Activated CD8-positive, alpha-beta T cell treated with anti-CD3 and anti-CD28 coated beads, Interleukin-2, amount 10 ng/mL, durations not matched to agents 7 days and 5 days (primary cell): ENCODE results near the gene TOP1. TPM values are rescaled to one million over a fixed set of nuclear protein-coding genes. Genes with fewer than 3 reads are reported as not detected.
"Not testable (repeated sequence)": the region's sequence is repeated elsewhere in the genome, so short reads cannot be mapped to it uniquely, and the experiment has no call there.

Experiments
- ATAC-seq: fragments of 150-1000 bp; cut with Tn5 transposase; one replicate; pipeline ENCODE4 v1.10.0; 2021; ENCODE audit warnings: moderate library complexity
- CTCF ChIA-PET: fragments of 350-600 bp; sonication (Branson Sonifier 250); formaldehyde crosslinking; loops from one replicate; lab custom pipeline; 2021; ENCODE audit warnings: antibody characterized with exemption; lab: Charles Lee
- POLR2A ChIA-PET: fragments of 350-600 bp; sonication (Branson Sonifier 250); formaldehyde crosslinking; loops from one replicate; lab custom pipeline; 2021; ENCODE audit warnings: antibody characterized with exemption; lab: Charles Lee
- DNase-seq: peaks from one replicate; pipeline ENCODE4 v3.0.0-alpha.2; 2020
- H3K27ac Mint-ChIP-seq: one replicate; pipeline ENCODE4 v1.8.0; 2021; ENCODE audit warnings: mild to moderate bottlenecking, mixed read lengths
- H3K27me3 Mint-ChIP-seq: one replicate; pipeline ENCODE4 v1.8.0; 2021; ENCODE audit warnings: low read depth, mixed read lengths
- H3K36me3 Mint-ChIP-seq: one replicate; pipeline ENCODE4 v1.8.0; 2021; ENCODE audit warnings: low read depth, mixed read lengths
- H3K4me1 Mint-ChIP-seq: one replicate; pipeline ENCODE4 v1.8.0; 2021; ENCODE audit warnings: low read depth, mixed read lengths
- H3K4me3 Mint-ChIP-seq: one replicate; pipeline ENCODE4 v1.8.0; 2021; ENCODE audit warnings: mild to moderate bottlenecking, mixed read lengths
- H3K9me3 Mint-ChIP-seq: one replicate; pipeline ENCODE4 v1.8.0; 2022; ENCODE audit warnings: mixed read lengths; ENCODE audit not compliant: insufficient read depth
- total RNA-seq, 2 experiments: library from RNA; stranded (reverse); gene quantifications; one replicate each; pipeline ENCODE4 v1.2.3, GENCODE V29; 2021

Gene TOP1
- total RNA-seq, 2 experiments from 2014 or later = 89.1 to 91.5 TPM

DNA sequence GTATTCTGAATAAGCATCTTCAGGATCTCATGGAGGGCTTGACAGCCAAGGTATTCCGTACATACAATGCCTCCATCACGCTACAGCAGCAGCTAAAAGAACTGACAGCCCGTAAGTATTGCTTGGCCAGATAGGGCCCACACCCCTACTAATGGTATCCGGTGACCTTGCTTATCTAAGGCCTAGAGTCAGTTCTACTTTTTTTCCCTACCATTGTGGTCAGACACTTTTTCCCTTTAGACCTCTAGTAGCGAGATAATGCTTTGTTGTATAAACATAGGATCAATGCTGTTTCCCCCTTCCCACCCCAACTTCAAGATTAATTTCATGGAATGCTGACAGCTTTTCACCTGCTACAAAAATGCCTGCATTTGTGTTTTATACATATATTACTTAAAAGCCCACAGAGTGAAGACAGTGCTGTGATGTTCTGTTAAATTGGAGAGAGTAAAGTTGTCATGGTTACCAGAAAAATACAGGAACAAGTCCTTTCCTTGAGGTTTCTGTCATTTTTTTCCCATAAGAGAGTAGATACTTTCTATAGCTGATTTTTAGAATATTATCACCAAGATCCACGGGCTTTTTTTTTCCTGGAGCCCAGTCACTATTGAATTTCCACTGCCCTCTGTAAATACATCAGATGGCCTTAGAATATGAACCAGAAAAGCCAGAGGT is 87.8 kb downstream of the TOP1 start:
- CTCF ChIA-PET = interaction anchor here (0.8 kb wide), 1 partner anchor 125 kb away, joined by 3 read pairs; no protein-coding TSS in a partner anchor

DNA sequence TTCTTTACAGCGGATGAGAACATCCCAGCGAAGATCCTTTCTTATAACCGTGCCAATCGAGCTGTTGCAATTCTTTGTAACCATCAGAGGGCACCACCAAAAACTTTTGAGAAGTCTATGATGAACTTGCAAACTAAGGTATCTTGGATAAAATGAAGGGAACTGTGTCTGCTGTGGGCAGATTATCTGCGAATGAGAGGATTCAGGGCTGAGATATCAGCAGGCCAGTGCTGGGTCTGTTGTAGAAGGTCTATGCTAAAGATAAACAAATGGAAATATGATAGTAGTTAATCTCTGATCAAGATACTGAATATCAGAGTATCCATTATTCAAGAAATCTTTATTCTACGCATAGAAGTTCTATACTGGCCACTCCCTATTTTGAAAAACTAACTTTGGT is 89.5 kb downstream of the TOP1 start:
- DNase-seq, H3K27ac Mint-ChIP-seq, H3K27me3 Mint-ChIP-seq, POLR2A ChIA-PET, H3K4me3 Mint-ChIP-seq, ATAC-seq, H3K9me3 Mint-ChIP-seq: not testable (repeated sequence)
- Mint-ChIP-seq H3K36me3 (peaks cover 75% of the 10 kb centered on the region), H3K4me1 (peaks cover 16% of the 10 kb centered on the region)
- CTCF ChIA-PET = interaction anchor here (0.6 to 1.3 kb wide), 4 partner anchors 14 to 221 kb away, joined by 3 to 4 read pairs (median 3); no protein-coding TSS in a partner anchor

More for the DNA sequence above, 87.8 kb downstream of the TOP1 start:
- Mint-ChIP-seq H3K27me3 (no peaks in the 10 kb centered on the region), H3K4me3 (no peak overlapping the region), H3K27ac (no peak overlapping the region), H3K9me3 (no peaks in the 10 kb centered on the region), H3K4me1 (peaks cover 12% of the 10 kb centered on the region), H3K36me3 (peaks cover 74% of the 10 kb centered on the region)
- DNase-seq (no peak), ATAC-seq (no peak)
- POLR2A ChIA-PET = no interaction called here

DNA sequence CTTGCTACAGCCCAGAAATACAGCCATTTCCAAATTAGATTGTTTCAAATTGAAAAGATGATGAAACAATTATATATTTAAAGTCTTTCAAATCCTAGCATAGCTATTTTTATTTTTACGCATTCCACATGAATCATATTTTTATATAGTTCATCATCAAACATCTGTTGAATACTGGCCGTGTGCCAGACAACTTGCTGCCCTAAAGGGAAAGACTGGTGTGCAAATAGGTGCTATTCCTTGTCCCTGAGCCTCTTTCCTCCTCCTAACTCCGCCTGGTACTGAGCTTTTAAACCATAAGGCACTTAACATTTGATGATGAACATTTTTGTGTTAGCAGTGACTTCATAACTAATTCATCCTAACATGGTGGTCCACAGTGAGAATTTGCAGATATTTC is 90.0 kb downstream of the TOP1 start:
- no peaks in the 10 kb centered on the region for H3K27me3 Mint-ChIP-seq
- no peak overlapping the region for H3K4me3 Mint-ChIP-seq
- H3K9me3 Mint-ChIP-seq = no peaks in the 10 kb centered on the region
- ATAC-seq (no peak), DNase-seq (no peak)
- ChIA-PET POLR2A (no interaction called here), CTCF (interaction anchor here (0.6 to 1.3 kb wide), 7 partner anchors 15 to 221 kb away, joined by 3 to 5 read pairs (median 3); no protein-coding TSS in a partner anchor)
- H3K4me1 Mint-ChIP-seq = peaks cover 16% of the 10 kb centered on the region
- H3K27ac Mint-ChIP-seq = no peak overlapping the region
- peaks cover 76% of the 10 kb centered on the region for H3K36me3 Mint-ChIP-seq

DNA sequence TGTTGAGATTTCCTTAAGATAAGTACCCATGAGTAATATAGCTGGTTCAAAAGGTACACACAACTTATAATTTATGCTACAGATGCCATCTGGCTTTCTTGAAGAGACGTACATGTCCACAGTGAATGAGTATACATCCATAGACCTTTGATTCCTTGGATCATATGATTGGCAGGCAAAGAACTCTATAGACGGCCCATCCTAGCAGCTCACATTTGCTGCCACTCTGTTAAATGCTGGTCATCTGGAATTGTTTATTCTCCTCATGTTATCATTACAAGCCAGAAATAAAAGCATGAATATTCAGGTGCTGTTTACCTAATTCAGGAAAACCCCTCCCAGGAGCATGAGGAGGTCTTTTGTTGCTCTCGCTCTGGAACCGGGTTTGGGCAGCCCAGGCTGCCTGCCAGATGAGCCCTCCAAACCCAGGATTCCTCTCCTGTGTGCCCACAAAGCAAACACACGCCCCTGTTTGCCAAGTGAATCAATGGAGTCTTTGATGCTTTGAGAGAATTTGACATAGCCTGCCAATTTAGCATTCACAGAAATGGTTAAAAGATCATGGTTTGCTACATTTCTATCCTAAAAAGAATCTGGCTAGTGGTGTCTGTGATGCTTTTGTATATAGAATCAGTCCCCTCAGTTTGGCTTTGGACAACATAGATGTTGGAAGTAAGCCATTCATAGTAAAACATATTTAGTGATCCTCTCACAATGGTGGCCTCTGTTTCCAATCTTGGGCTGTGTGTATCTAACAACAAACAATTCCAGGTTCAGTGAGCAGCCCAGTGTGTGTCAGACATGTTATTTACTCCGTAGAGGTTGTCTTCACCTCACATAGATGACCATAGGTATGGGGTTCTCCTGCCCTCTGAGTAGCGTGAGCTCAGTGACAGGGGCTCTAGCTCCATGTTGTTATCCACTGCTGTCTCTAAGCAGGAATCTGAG is 91.3 kb downstream of the TOP1 start:
- no peak overlapping the region for H3K4me3 Mint-ChIP-seq
- H3K9me3 Mint-ChIP-seq = no peaks in the 10 kb centered on the region
- H3K27ac Mint-ChIP-seq = peak overlapping the region; percentile 16
- peaks cover 16% of the 10 kb centered on the region for H3K4me1 Mint-ChIP-seq
- no peak for ATAC-seq
- POLR2A ChIA-PET = no interaction called here
- no peaks in the 10 kb centered on the region for H3K27me3 Mint-ChIP-seq
- no peak for DNase-seq
- H3K36me3 Mint-ChIP-seq = peaks cover 78% of the 10 kb centered on the region
- CTCF ChIA-PET = interaction anchor here (0.7 to 3.9 kb wide), 6 partner anchors 15 to 219 kb away, joined by 3 to 33 read pairs (median 4); no protein-coding TSS in a partner anchor

DNA sequence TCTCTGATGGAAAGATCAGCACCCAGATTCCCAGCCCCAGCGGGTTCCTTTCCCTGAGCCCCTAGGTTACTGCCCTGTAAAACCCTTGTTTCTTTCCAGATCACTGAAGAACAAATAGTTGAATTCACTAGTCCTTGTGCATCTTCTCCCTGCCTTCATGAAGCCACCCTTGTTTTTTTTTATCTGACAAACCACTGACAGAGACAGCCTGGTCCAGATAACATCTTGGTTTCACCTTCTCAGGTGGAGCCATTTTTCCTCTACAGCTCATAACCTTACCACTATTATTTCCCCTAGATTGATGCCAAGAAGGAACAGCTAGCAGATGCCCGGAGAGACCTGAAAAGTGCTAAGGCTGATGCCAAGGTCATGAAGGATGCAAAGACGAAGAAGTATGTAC is 92.8 kb downstream of the TOP1 start:
- ChIA-PET POLR2A (interaction anchor here (1.0 kb wide), 1 partner anchor 15 kb away, joined by 3 read pairs; no protein-coding TSS in a partner anchor), CTCF (interaction anchor here (1.0 to 3.9 kb wide), 7 partner anchors 10 to 218 kb away, joined by 3 to 33 read pairs (median 6); no protein-coding TSS in a partner anchor)
- DNase-seq (no peak), ATAC-seq (no peak)
- no peaks in the 10 kb centered on the region for H3K9me3 Mint-ChIP-seq
- peak overlapping the region; percentile 27 for H3K27ac Mint-ChIP-seq
- H3K36me3 Mint-ChIP-seq = peaks cover 77% of the 10 kb centered on the region
- no peak overlapping the region for H3K4me3 Mint-ChIP-seq
- H3K4me1 Mint-ChIP-seq = peaks cover 16% of the 10 kb centered on the region
- H3K27me3 Mint-ChIP-seq = no peaks in the 10 kb centered on the region

DNA sequence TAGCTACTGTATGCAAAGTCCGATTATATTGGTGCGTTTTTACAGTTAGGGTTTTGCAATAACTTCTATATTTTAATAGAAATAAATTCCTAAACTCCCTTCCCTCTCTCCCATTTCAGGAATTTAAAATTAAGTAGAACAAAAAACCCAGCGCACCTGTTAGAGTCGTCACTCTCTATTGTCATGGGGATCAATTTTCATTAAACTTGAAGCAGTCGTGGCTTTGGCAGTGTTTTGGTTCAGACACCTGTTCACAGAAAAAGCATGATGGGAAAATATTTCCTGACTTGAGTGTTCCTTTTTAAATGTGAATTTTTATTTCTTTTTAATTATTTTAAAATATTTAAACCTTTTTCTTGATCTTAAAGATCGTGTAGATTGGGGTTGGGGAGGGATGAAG is 95.0 kb downstream of the TOP1 start:
- ATAC-seq (no peak), DNase-seq (no peak)
- CTCF ChIA-PET = interaction anchor here (1.7 to 3.9 kb wide), 2 partner anchors 11 to 133 kb away, joined by 5 to 33 read pairs; no protein-coding TSS in a partner anchor
- Mint-ChIP-seq H3K4me3 (no peak overlapping the region), H3K27me3 (no peaks in the 10 kb centered on the region), H3K36me3 (peaks cover 76% of the 10 kb centered on the region), H3K4me1 (peaks cover 16% of the 10 kb centered on the region), H3K27ac (no peak overlapping the region), H3K9me3 (no peaks in the 10 kb centered on the region)
- POLR2A ChIA-PET = no interaction called here

DNA sequence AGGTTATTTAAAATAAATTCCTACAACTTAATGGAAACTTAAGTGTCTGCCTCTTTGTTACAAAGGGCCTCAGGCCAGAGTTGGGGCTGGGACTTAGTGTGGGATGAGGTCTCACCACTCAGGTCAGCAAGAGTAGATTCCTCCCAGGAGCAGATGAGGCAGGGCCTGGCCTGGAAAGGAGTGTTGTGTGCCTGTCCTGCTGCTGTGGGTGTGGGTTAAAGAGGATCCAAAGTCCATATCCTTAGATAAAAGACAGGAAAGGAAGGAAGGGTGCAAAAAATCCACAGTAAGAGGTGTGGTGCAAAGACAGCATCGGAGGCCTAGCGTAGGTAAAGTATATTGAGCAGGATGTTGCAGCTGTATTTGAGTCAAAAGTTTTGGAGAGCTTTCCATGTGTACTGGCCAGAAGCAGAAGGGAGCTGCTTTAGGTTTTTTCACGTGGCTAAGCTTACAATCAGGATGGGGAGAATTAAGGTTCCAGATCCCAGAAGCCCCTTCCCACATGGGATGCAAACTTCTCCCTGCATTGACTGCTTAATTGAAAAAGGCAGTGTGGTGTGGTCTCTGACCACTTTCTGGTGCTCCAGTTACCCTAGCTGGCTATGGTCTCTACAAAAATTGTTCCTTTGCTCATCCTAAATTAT is 96.0 kb downstream of the TOP1 start:
- DNase-seq (peak; percentile 13), ATAC-seq (no peak)
- Mint-ChIP-seq H3K27ac (no peak overlapping the region), H3K4me3 (no peak overlapping the region), H3K36me3 (peaks cover 76% of the 10 kb centered on the region), H3K4me1 (peaks cover 16% of the 10 kb centered on the region), H3K27me3 (no peaks in the 10 kb centered on the region), H3K9me3 (no peaks in the 10 kb centered on the region)
- POLR2A ChIA-PET = no interaction called here
- CTCF ChIA-PET = interaction anchor here (3.0 kb wide), 1 partner anchor 11 kb away, joined by 18 read pairs; no protein-coding TSS in a partner anchor

DNA sequence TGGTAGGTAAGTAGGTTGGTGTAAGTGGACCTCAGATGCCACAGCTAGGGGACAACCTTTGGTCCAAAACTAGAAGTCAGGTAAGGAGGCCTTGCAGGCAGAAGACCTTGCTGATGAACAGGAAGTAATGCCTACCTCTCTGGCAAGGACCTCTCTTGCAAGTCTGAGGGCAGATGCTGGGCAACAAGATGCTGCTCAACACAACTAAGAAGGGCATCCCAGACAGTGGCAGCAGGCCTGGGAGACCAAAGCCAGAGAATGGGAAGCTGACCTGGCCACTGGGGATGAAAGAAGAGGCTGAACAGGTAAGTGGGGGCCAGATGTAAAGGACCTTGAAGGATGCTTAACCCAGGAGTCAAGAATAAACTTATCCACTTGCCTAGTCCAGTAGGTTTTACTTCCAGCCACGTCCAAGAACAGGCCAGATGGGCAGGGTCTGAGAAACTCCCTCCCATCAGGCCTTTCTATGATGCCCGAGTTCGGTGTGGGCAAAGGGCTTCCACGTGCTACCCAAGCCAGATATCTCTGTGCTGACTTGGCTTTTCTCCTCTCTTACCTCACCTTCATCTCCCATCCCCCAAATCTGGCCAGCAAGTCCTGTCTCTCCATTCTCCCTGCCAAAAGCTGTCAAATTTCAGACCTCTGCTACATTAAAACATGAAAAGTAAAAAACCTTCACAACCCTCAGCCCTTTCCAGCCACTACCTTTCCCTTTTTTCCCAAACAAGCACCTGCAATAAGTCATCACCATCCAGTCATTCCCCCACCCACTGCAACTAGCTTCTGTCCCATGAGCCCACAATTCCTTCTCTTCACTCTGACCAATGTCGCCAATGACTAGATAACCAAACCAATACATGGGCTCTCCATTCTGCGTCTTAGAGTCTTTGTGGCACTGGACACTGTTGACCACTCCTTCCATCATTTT is 97.2 kb downstream of the TOP1 start:
- Mint-ChIP-seq H3K4me1 (peaks cover 12% of the 10 kb centered on the region), H3K27ac (peak overlapping the region; percentile 3), H3K4me3 (no peak overlapping the region), H3K9me3 (no peaks in the 10 kb centered on the region), H3K27me3 (no peaks in the 10 kb centered on the region), H3K36me3 (peaks cover 68% of the 10 kb centered on the region)
- DNase-seq = peak; percentile 19
- no peak for ATAC-seq
- ChIA-PET POLR2A (no interaction called here), CTCF (interaction anchor here (1.0 to 3.0 kb wide), 2 partner anchors 9 to 134 kb away, joined by 4 to 18 read pairs; no protein-coding TSS in a partner anchor)

DNA sequence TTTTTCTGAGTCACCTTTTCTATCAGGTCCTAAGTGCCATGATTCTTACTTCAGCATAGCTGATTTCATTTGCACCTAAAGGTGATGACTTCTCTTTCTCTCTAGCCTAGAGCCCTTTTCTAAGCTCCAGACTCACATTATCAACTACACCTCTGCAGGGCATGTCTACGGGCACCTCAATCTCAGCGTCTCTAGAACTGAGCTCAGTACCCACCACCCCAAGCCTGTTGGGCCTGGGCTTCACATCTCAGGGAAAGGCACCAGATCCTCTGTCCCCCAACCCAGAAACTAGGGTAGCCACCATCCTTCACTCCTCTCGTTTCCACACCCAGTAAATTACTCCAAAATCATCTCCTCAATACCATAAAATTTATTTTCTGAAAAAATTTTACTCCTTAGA is 98.1 kb downstream of the TOP1 start:
- Mint-ChIP-seq H3K36me3 (peaks cover 59% of the 10 kb centered on the region), H3K27me3 (no peaks in the 10 kb centered on the region), H3K4me1 (peaks cover 3% of the 10 kb centered on the region), H3K9me3 (no peaks in the 10 kb centered on the region), H3K4me3 (no peak overlapping the region), H3K27ac (peak overlapping the region; percentile 2)
- CTCF ChIA-PET = interaction anchor here (1.0 to 3.0 kb wide), 2 partner anchors 9 to 135 kb away, joined by 4 to 18 read pairs; no protein-coding TSS in a partner anchor
- ATAC-seq (no peak), DNase-seq (peak; percentile 16)
- POLR2A ChIA-PET = no interaction called here

DNA sequence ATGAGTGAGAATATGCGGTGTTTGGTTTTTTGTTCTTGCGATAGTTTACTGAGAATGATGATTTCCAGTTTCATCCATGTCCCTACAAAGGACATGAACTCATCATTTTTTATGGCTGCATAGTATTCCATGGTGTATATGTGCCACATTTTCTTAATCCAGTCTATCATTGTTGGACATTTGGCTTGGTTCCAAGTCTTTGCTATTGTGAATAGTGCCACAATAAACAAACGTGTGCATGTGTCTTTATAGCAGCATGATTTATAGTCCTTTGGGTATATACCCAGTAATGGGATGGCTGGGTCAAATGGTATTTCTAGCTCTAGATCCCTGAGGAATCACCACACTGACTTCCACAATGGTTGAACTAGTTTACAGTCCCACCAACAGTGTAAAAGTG is 99.7 kb downstream of the TOP1 start:
- CTCF ChIA-PET = interaction anchor here (1.3 kb wide), 1 partner anchor 30 kb away, joined by 3 read pairs; no protein-coding TSS in a partner anchor

More for the DNA sequence above, 99.7 kb downstream of the TOP1 start:
- peaks cover 44% of the 10 kb centered on the region for H3K36me3 Mint-ChIP-seq
- POLR2A ChIA-PET, H3K9me3 Mint-ChIP-seq, H3K27me3 Mint-ChIP-seq, H3K4me3 Mint-ChIP-seq, H3K27ac Mint-ChIP-seq, DNase-seq, H3K4me1 Mint-ChIP-seq, ATAC-seq: not testable (repeated sequence)
